Common myeloid progenitor, CD34-positive (primary cell): ENCODE data around the gene ZC3H12A.

Experiments used
- CTCF ChIA-PET: fragments of 350-600 bp; sonication (Branson Sonifier 250); formaldehyde crosslinking; loops from one replicate; lab custom pipeline; 2021; ENCODE audit warnings: antibody characterized with exemption; lab: Charles Lee
- POLR2A ChIA-PET: fragments of 350-600 bp; sonication (Branson Sonifier 250); formaldehyde crosslinking; loops from one replicate; lab custom pipeline; 2021; ENCODE audit warnings: antibody characterized with exemption; lab: Charles Lee
- DNase-seq, 3 donors: peaks; one replicate each; pipeline versions ENCODE4 v3.0.0 to v3.0.0-alpha.2; 2013
- H3K27ac ChIP-seq, 2 experiments: 1 replicate in 1 of 2; 2 replicates in 1 of 2; pipeline ENCODE4 v1.7.0; 2013; ENCODE audit warnings: inconsistent platforms in 2 of 2, low read length in 2 of 2, mild to moderate bottlenecking in 2 of 2, low read depth in 1 of 2, moderate library complexity in 1 of 2; ENCODE audit not compliant: severe bottlenecking in 2 of 2, insufficient read depth in 1 of 2, poor library complexity in 1 of 2
- H3K27me3 ChIP-seq, 5 experiments: replicated peaks in 2 of 5; 1 replicate in 3 of 5; 2 replicates in 2 of 5; pipeline versions ENCODE4 v1.6.1 to v1.7.0; 2013; ENCODE audit warnings: low read length in 4 of 5, mild to moderate bottlenecking in 2 of 5, moderate library complexity in 2 of 5, inconsistent platforms in 1 of 5; ENCODE audit not compliant: insufficient read depth in 5 of 5, control insufficient read depth in 4 of 5
- H3K36me3 ChIP-seq, 4 experiments: 1 replicate in 2 of 4; 2 replicates in 2 of 4; pipeline versions ENCODE4 v1.6.1 to v1.7.0; 2013; ENCODE audit warnings: low read length in 3 of 4, control low read depth in 1 of 4, mild to moderate bottlenecking in 1 of 4; ENCODE audit not compliant: control insufficient read depth in 4 of 4, insufficient read depth in 4 of 4
- H3K4me1 ChIP-seq, 4 experiments: 1 replicate in 3 of 4; 2 replicates in 1 of 4; pipeline versions ENCODE4 v1.6.1 to v1.7.1; 2013; ENCODE audit warnings: low read length in 3 of 4, mild to moderate bottlenecking in 3 of 4, control low read depth in 1 of 4, inconsistent platforms in 1 of 4, moderate library complexity in 1 of 4; ENCODE audit not compliant: control insufficient read depth in 4 of 4, insufficient read depth in 4 of 4; ENCODE audit errors: control extremely low read depth in 1 of 4
- H3K4me3 ChIP-seq, 7 experiments: 1 replicate in 4 of 7; 2 replicates in 3 of 7; pipeline versions ENCODE4 v1.5.1 to v1.7.0; 2013; ENCODE audit warnings: mild to moderate bottlenecking in 7 of 7, low read length in 6 of 7, moderate library complexity in 6 of 7, inconsistent platforms in 2 of 7, low read depth in 2 of 7, control low read depth in 1 of 7; ENCODE audit not compliant: insufficient read depth in 4 of 7, control insufficient read depth in 1 of 7; ENCODE audit errors: extremely low read depth in 1 of 7
- H3K9me3 ChIP-seq, 5 experiments: 1 replicate in 4 of 5; 2 replicates in 1 of 5; pipeline versions ENCODE4 v1.6.1 to v1.7.1; 2013; ENCODE audit warnings: low read length in 4 of 5, mild to moderate bottlenecking in 2 of 5, inconsistent platforms in 1 of 5, low read depth in 1 of 5, moderate library complexity in 1 of 5; ENCODE audit not compliant: control insufficient read depth in 4 of 5, insufficient read depth in 2 of 5; ENCODE audit errors: control extremely low read depth in 1 of 5
- WGBS: methylation state at CpG from one replicate; pipeline ENCODE4 v1.1.5; 2013; ENCODE audit not compliant: insufficient coverage; 5-methylcytosine and 5-hydroxymethylcytosine counted together

ZC3H12A gene

DNA sequence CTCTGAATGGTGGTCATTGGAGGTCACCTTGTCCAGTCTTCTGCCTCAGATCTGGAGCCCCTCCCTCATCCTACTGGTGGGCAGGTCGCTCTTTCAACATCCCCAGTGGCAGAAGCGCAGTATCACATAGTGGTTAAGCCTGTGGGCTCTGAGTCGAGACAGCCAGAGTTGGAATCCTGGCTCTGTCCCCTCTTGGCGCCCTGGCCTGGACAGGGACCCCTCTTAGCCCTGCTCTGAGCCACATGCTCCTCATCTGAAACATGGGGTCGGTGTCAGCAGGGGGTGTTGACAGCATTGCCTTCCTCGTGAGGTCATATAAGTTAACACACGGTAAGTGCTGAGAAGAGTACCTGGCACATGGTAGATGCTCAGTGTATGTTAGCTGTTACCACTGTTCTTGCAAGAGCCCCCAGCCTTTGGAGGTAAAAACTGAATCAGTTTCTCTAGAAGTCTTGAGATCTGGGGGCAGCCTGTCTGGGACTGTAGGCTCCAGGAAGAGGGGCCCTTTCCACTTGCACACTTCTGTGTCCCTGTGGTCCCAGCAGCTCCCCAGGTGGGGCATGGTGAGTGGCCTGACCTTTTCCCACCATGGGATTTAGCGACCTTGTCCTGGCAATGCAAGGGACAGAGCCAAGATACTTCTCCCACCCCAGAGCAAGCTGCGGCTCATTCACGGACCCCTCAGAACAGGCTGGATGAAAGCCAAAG, 6.4 kb downstream of the ZC3H12A start:
- no peak for DNase-seq
- H3K27me3 ChIP-seq = no peaks in the 10 kb centered on the region
- WGBS = 99% methylated on average over 9 of the region's 10 CpGs
- H3K4me3 ChIP-seq = no peak overlapping the region
- H3K36me3 ChIP-seq = peaks cover 4 to 70% (median 42%) of the 10 kb centered on the region in 4 experiments
- ChIA-PET CTCF (interaction anchor here (1.0 to 13.0 kb wide), 2 partner anchors 8 to 26 kb away, joined by 5 to 146 read pairs; no protein-coding TSS in a partner anchor), POLR2A (no interaction called here)
- H3K9me3 ChIP-seq = no peaks in the 10 kb centered on the region
- peak overlapping the region in 1 of 2 experiments; percentile 90 for H3K27ac ChIP-seq
- H3K4me1 ChIP-seq = peaks cover 4 to 61% (median 56%) of the 10 kb centered on the region in 4 experiments

DNA sequence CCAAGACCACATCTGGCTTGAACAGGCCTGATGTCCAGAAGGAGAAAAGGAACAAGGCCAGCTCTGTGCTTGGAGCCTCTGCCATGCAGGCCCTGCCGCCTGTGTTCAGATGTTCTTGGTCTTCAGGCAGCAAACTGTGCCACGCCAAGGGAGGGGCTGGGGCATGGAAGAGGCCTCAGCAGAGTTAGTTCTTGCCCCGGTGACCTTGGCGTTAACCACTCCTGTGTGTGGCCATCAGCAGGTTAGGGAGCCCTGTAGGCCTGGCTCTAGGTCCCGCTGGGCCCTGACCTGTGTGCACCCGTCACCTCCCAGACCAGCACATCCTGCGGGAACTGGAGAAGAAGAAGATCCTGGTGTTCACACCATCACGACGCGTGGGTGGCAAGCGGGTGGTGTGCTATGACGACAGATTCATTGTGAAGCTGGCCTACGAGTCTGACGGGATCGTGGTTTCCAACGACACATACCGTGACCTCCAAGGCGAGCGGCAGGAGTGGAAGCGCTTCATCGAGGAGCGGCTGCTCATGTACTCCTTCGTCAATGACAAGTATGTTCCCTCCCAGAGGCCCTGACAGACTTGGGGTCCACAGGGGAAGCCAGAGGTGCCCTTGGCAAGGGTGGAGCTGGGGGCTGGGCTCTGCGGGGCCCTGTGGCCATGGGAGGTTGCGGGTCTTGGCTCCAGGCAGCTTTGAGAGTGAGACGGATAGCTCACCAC, 7.1 kb downstream of the ZC3H12A start:
- POLR2A ChIA-PET = no interaction called here

DNA sequence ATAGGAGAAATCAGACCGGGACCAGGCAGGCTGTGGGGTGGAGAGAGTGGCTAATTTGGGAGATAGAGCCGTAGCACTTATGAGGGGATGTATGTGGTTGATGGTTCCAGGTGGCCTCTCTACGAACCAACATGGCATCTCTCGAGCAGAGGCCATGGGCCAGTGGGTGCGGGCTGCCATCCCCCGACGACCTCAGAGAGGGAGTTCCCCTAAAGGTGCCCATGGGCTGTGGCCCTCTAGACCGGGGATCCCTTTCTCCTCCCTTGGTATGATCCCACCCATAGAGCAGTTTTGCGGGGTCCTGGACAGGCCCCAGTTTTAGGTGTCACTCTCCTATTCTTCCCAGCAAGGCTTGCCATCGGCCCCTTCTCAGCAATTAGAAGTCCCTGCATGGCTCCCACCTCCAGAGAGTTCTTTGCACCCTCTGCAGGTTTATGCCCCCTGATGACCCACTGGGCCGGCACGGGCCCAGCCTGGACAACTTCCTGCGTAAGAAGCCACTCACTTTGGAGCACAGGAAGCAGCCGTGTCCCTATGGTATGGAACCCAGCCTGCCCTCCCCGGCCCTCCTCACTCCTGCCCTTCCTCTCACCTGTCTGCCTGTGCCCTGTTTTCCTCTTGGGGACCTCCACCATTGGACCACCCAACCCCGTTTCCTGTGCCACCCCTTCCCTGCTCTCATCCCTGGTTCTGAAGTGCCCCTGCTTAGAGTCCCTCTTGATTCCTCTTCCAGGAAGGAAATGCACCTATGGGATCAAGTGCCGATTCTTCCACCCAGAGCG, 7.8 kb downstream of the ZC3H12A start:
- no peak overlapping the region for H3K4me3 ChIP-seq
- CTCF ChIA-PET = interaction anchor here (0.9 to 13.0 kb wide), 3 partner anchors 10 to 28 kb away, joined by 3 to 146 read pairs (median 7); no protein-coding TSS in a partner anchor
- no peaks in the 10 kb centered on the region for H3K9me3 ChIP-seq
- H3K36me3 ChIP-seq = peaks cover 4 to 56% (median 41%) of the 10 kb centered on the region in 4 experiments
- no peak overlapping the region for H3K27ac ChIP-seq
- POLR2A ChIA-PET = no interaction called here
- WGBS = 93% methylated on average over 18 of the region's 18 CpGs
- H3K4me1 ChIP-seq = peaks cover 5 to 61% (median 56%) of the 10 kb centered on the region in 4 experiments
- no peak for DNase-seq
- no peaks in the 10 kb centered on the region for H3K27me3 ChIP-seq

More for the DNA sequence above, 7.1 kb downstream of the ZC3H12A start:
- CTCF ChIA-PET = interaction anchor here (0.9 to 13.0 kb wide), 3 partner anchors 9 to 27 kb away, joined by 3 to 146 read pairs (median 5); no protein-coding TSS in a partner anchor
- Histone ChIP-seq H3K4me3 (no peak overlapping the region), H3K36me3 (peaks cover 4 to 63% (median 41%) of the 10 kb centered on the region in 4 experiments), H3K4me1 (peaks cover 4 to 61% (median 56%) of the 10 kb centered on the region in 4 experiments), H3K9me3 (no peaks in the 10 kb centered on the region), H3K27me3 (no peaks in the 10 kb centered on the region), H3K27ac (no peak overlapping the region)
- 93% methylated on average over 24 of the region's 26 CpGs for WGBS
- DNase-seq = no peak

DNA sequence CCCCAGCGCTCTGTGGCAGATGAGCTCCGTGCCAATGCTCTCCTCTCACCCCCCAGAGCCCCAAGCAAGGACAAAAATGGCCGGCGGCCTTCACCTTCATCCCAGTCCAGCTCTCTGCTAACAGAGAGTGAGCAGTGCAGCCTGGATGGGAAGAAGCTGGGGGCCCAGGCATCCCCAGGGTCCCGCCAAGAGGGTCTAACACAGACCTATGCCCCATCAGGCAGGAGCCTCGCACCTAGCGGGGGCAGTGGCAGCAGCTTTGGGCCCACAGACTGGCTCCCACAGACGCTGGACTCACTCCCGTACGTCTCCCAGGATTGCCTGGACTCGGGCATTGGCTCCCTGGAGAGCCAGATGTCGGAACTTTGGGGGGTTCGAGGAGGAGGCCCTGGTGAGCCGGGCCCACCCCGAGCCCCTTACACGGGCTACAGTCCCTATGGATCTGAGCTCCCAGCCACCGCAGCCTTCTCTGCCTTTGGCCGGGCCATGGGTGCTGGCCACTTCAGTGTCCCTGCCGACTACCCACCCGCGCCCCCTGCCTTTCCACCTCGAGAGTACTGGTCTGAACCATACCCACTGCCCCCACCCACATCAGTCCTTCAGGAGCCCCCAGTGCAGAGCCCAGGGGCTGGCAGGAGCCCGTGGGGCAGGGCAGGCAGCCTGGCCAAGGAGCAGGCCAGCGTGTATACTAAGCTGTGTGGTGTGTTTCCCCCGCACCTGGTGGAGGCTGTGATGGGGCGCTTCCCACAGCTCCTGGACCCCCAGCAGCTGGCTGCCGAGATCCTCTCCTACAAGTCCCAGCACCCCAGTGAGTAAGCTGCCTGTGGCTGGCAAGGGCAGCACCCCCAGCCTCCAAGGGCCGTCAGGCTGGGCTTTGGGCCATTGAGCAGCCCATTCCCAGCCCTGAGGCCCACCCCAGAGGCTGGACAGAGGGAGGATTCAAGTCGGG, 8.7 kb downstream of the ZC3H12A start:
- ChIA-PET POLR2A (no interaction called here), CTCF (interaction anchor here (1.2 to 5.4 kb wide), 2 partner anchors 9 to 28 kb away, joined by 7 to 110 read pairs; partner anchors contain the start of gene ZC3H12A)
- no peak overlapping the region for H3K4me3 ChIP-seq
- DNase-seq = no peak
- WGBS = 98% methylated on average over 24 of the region's 29 CpGs
- H3K36me3 ChIP-seq = peaks cover 4 to 52% (median 41%) of the 10 kb centered on the region in 4 experiments
- H3K9me3 ChIP-seq = no peaks in the 10 kb centered on the region
- no peaks in the 10 kb centered on the region for H3K27me3 ChIP-seq
- H3K27ac ChIP-seq = no peak overlapping the region
- H3K4me1 ChIP-seq = peaks cover 5 to 56% (median 51%) of the 10 kb centered on the region in 4 experiments

DNA sequence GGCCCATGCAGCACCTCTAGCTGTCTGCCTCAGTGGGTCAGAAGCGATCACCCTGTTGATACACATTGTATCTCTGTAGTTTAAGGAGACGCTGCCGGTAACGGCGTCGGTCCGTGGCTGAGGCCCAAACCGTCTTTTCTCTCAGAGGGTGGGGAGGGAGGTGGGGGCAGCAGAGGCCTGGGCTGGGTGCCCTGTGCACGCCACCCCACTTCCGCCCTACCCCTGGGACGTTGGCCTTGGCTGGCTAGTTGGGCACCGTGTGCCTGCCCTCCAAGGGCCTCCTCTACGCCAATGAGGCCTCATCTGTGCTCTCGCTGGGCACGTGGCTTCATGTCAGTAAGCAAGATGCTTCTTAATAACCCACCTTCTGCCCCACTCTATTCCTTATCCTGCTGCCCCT, 9.4 kb downstream of the ZC3H12A start:
- Histone ChIP-seq H3K4me3 (no peak overlapping the region), H3K27ac (no peak overlapping the region), H3K4me1 (peaks cover 5 to 49% (median 44%) of the 10 kb centered on the region in 4 experiments), H3K27me3 (no peaks in the 10 kb centered on the region), H3K36me3 (peaks cover 4 to 52% (median 41%) of the 10 kb centered on the region in 4 experiments), H3K9me3 (no peaks in the 10 kb centered on the region)
- POLR2A ChIA-PET = no interaction called here
- CTCF ChIA-PET = interaction anchor here (5.4 to 17.2 kb wide), 2 partner anchors 9 to 30 kb away, joined by 110 to 243 read pairs; partner anchors contain the start of gene ZC3H12A
- WGBS = 88% methylated on average over 8 of the region's 15 CpGs
- no peak for DNase-seq
